ENCODE results near the gene POLR2J. TPM values are rescaled to one million over a fixed set of nuclear protein-coding genes. Genes with fewer than 3 reads are reported as not detected.
"Not testable (repeated sequence)": the region's sequence is repeated elsewhere in the genome, so short reads cannot be mapped to it uniquely, and the experiment has no call there.

The POLR2J gene
- total and polyA plus RNA-seq, 10 of the 15 experiments (the other 5 are each of a cell fraction or from before 2014, with no cell fraction given), result 16.4 to 119 (median 77.4) TPM

DNA sequence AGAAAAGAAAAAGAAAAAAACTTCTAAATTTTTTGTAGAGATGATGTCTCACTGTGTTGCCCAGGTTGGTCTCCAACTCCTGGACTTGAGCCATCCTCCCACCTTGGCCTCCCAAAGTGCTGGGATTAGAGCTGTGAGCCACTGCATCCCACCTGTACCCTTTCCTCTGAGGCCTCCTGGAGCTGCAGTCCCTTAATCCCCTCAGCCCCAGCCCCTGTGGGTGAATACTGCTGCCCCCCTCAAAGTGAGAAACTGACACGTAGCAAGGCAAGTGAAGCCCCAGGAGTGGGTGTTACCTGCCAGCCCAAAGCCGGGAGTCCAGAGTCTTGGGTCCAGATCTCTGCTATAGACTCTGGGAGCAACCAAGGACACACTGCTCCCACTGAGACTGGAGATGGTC lies 46.1 kb upstream of the POLR2J start:
- peak; percentile 16 for ATAC-seq
- CTCF ChIA-PET; intact Hi-C loops (cut with micrococcal nuclease; ENCODE audit: unreplicated experiment); H3K27ac ChIP-seq (ENCODE audit: control insufficient read depth, insufficient read depth); H3K4me3 ChIP-seq; H3K4me1 ChIP-seq (ENCODE audit: control insufficient read depth, insufficient read depth, low read length); in situ Hi-C loops (cut with MboI); SMC1A ChIA-PET (ENCODE audit: uncharacterized antibody, unreplicated experiment); H3K9me3 ChIP-seq (replicated peaks; ENCODE audit: control insufficient read depth, insufficient read depth, low read length); POLR2A ChIA-PET; H3K9ac ChIP-seq (ENCODE audit: control insufficient read depth, insufficient read depth, low read length); BruUV-seq (replicated peaks); H3K36me3 ChIP-seq (ENCODE audit: control insufficient read depth in 2 of 2, insufficient read depth in 2 of 2, low read length in 1 of 2); H3K4me2 ChIP-seq (ENCODE audit: control insufficient read depth, insufficient read depth); H3K79me2 ChIP-seq (ENCODE audit: control insufficient read depth, insufficient read depth, low read length); FAIRE-seq; DNase-seq (ENCODE audit: low read depth, low spot score); H2AFZ ChIP-seq (ENCODE audit: control insufficient read depth, low read depth, low read length); H4K20me1 ChIP-seq (ENCODE audit: control insufficient read depth, insufficient read depth); RAD21 ChIA-PET (ENCODE audit: unreplicated experiment); H3K27me3 ChIP-seq (replicated peaks in 1 of 2; ENCODE audit: control insufficient read depth in 2 of 2, insufficient read depth in 2 of 2, low read length in 1 of 2): not testable (repeated sequence)
- WGBS (ENCODE audit: insufficient coverage, insufficient replicate concordance, low lambda C conversion rate, missing lambda C conversion rate), result 22% methylated on average over 1 of the region's 2 CpGs

DNA sequence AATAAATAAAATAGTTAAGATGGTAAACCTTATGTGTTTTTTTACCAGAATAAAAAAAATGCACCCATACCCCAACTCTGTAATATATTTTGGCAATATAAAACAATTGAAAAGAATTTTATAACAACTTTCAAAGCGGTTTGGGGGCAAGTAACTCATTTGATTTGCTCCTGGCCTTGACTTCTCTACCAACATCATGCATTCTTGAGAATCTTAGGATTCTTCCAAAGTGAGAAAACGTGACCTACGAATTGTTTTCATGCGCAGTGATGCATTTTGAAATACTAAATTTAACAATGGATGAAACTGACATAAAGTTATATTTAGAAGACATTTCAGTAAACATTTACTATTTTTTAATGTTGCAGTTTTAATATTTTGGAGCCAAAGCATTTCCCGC lies 42.1 kb upstream of the POLR2J start:
- H3K4me3 ChIP-seq; H3K79me2 ChIP-seq (ENCODE audit: control insufficient read depth, insufficient read depth, low read length); H3K27me3 ChIP-seq (replicated peaks in 1 of 2; ENCODE audit: control insufficient read depth in 2 of 2, insufficient read depth in 2 of 2, low read length in 1 of 2); intact Hi-C loops (cut with micrococcal nuclease; ENCODE audit: unreplicated experiment); SMC1A ChIA-PET (ENCODE audit: uncharacterized antibody, unreplicated experiment); H4K20me1 ChIP-seq (ENCODE audit: control insufficient read depth, insufficient read depth); POLR2A ChIA-PET; RAD21 ChIA-PET (ENCODE audit: unreplicated experiment); H3K4me1 ChIP-seq (ENCODE audit: control insufficient read depth, insufficient read depth, low read length); FAIRE-seq; H3K4me2 ChIP-seq (ENCODE audit: control insufficient read depth, insufficient read depth); H2AFZ ChIP-seq (ENCODE audit: control insufficient read depth, low read depth, low read length); CTCF ChIA-PET; BruUV-seq (replicated peaks); in situ Hi-C loops (cut with MboI); H3K9me3 ChIP-seq (replicated peaks; ENCODE audit: control insufficient read depth, insufficient read depth, low read length); H3K27ac ChIP-seq (ENCODE audit: control insufficient read depth, insufficient read depth); H3K9ac ChIP-seq (ENCODE audit: control insufficient read depth, insufficient read depth, low read length); DNase-seq (ENCODE audit: low read depth, low spot score); H3K36me3 ChIP-seq (ENCODE audit: control insufficient read depth in 2 of 2, insufficient read depth in 2 of 2, low read length in 1 of 2); ATAC-seq: not testable (repeated sequence)
- 30% methylated on average over 4 of the region's 5 CpGs for WGBS (ENCODE audit: insufficient coverage, insufficient replicate concordance, low lambda C conversion rate, missing lambda C conversion rate)

DNA sequence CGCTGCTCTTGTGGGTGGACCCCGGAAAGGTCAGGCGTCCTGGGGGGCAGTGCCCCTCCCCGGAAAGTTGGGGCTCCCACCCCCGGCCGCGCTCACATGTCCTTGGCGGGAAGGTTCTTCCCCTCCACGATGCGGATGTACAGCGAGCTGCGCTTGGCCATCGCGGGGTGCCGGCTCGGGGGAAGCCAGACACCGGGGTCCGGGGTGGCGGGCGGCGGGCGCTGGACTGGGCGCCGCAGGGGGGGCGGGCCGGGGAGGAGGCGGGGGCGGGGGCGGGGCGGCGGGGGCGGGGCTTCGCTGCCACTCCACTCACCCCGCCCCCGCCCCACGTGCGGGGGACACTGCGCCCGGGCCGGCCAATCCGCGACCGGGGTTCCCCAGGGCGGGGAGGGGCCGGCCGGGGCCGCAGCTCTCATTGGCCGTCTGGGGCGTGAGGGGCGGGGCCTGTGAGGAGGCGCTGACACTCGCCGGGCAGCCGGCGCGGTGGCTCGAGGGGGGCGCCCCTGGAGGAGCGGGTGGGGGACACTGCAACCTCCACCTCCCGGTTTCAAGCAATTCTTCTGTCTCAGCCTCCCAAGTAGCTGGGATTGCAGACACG lies 38.9 kb upstream of the POLR2J start, which contains the start of gene RASA4B:
Gene RASA4B (minus strand): TSS at position 228 of the 598 bp plus-strand sequence. CDS start 67 bp downstream, at position 161.
- RAD21 ChIA-PET (ENCODE audit: unreplicated experiment); H4K20me1 ChIP-seq (ENCODE audit: control insufficient read depth, insufficient read depth); BruUV-seq (replicated peaks); in situ Hi-C loops (cut with MboI); H3K79me2 ChIP-seq (ENCODE audit: control insufficient read depth, insufficient read depth, low read length); H3K9ac ChIP-seq (ENCODE audit: control insufficient read depth, insufficient read depth, low read length); H3K27ac ChIP-seq (ENCODE audit: control insufficient read depth, insufficient read depth); CTCF ChIA-PET; H3K27me3 ChIP-seq (replicated peaks in 1 of 2; ENCODE audit: control insufficient read depth in 2 of 2, insufficient read depth in 2 of 2, low read length in 1 of 2); H3K9me3 ChIP-seq (replicated peaks; ENCODE audit: control insufficient read depth, insufficient read depth, low read length); SMC1A ChIA-PET (ENCODE audit: uncharacterized antibody, unreplicated experiment); H2AFZ ChIP-seq (ENCODE audit: control insufficient read depth, low read depth, low read length); H3K4me1 ChIP-seq (ENCODE audit: control insufficient read depth, insufficient read depth, low read length); FAIRE-seq; H3K36me3 ChIP-seq (ENCODE audit: control insufficient read depth in 2 of 2, insufficient read depth in 2 of 2, low read length in 1 of 2); H3K4me3 ChIP-seq; DNase-seq (ENCODE audit: low read depth, low spot score); POLR2A ChIA-PET; intact Hi-C loops (cut with micrococcal nuclease; ENCODE audit: unreplicated experiment): not testable (repeated sequence)
- H3K4me2 ChIP-seq (ENCODE audit: control insufficient read depth, insufficient read depth), result 0 out of 2 replicates have a peak within 1 kb of the TSS, but pooled peaks have one; percentile 38
- WGBS (ENCODE audit: insufficient coverage, insufficient replicate concordance, low lambda C conversion rate, missing lambda C conversion rate), result no CpG with 5 or more reads among the region's 61 CpGs
- ATAC-seq, result peak; percentile 84

DNA sequence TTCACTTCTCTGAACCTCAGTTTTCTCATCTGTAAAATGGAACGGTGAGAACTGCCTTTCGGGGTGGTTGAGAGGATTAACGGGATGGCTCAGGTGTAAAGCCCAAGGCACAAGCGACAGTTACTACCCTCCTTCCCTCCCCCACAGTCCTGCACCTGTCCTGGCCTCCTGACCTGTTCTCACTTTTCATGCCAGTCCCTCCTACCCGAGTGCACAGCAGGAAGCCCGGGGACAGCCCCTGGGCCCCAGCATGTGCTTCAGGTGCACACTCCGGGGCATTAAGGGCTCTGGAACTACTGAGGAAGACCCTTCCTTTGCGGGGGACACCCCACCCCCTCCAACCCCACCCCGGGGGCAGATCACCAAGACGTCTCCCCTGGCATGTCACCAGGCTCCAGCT lies 38.2 kb upstream of the POLR2J start:
- H3K4me3 ChIP-seq; DNase-seq (ENCODE audit: low read depth, low spot score); H2AFZ ChIP-seq (ENCODE audit: control insufficient read depth, low read depth, low read length); H3K27ac ChIP-seq (ENCODE audit: control insufficient read depth, insufficient read depth); CTCF ChIA-PET; H3K9ac ChIP-seq (ENCODE audit: control insufficient read depth, insufficient read depth, low read length); H3K27me3 ChIP-seq (replicated peaks in 1 of 2; ENCODE audit: control insufficient read depth in 2 of 2, insufficient read depth in 2 of 2, low read length in 1 of 2); in situ Hi-C loops (cut with MboI); H4K20me1 ChIP-seq (ENCODE audit: control insufficient read depth, insufficient read depth); H3K36me3 ChIP-seq (ENCODE audit: control insufficient read depth in 2 of 2, insufficient read depth in 2 of 2, low read length in 1 of 2); intact Hi-C loops (cut with micrococcal nuclease; ENCODE audit: unreplicated experiment); BruUV-seq (replicated peaks); H3K9me3 ChIP-seq (replicated peaks; ENCODE audit: control insufficient read depth, insufficient read depth, low read length); POLR2A ChIA-PET; H3K79me2 ChIP-seq (ENCODE audit: control insufficient read depth, insufficient read depth, low read length); SMC1A ChIA-PET (ENCODE audit: uncharacterized antibody, unreplicated experiment); H3K4me1 ChIP-seq (ENCODE audit: control insufficient read depth, insufficient read depth, low read length); RAD21 ChIA-PET (ENCODE audit: unreplicated experiment); H3K4me2 ChIP-seq (ENCODE audit: control insufficient read depth, insufficient read depth): not testable (repeated sequence)
- peak; percentile 10 for ATAC-seq
- no CpG with 5 or more reads among the region's 10 CpGs for WGBS (ENCODE audit: insufficient coverage, insufficient replicate concordance, low lambda C conversion rate, missing lambda C conversion rate)
- FAIRE-seq, result peak; percentile 90
